ENCODE data around the gene SCN5A. TPM values are rescaled to one million over a fixed set of nuclear protein-coding genes. Genes with fewer than 3 reads are reported as not detected.

SCN5A gene
- total RNA-seq, 2 experiments from 2014 or later: 0.20 to 0.52 TPM

GRCh38 chr3:38549957-38550840, 99.3 kb downstream of the SCN5A start:
- Mint-ChIP-seq H3K27me3 (no peaks in the 10 kb centered on the region), H3K4me1 (ENCODE audit: low read depth) (no peaks in the 10 kb centered on the region), H3K27ac (no peak overlapping the region), H3K9me3 (peaks cover 1% of the 10 kb centered on the region), H3K4me3 (no peak overlapping the region), H3K36me3 (ENCODE audit: low read depth) (no peaks in the 10 kb centered on the region)
- ATAC-seq (no peak), DNase-seq (no peak)
- no peak for TF ChIP-seq CTCF (IDR thresholded peaks at IDR 0.05)
- ChIA-PET POLR2A (no interaction called here), CTCF (no interaction called here)
- intact Hi-C loops (cut with micrococcal nuclease): no loop called here

- intact Hi-C loops (cut with micrococcal nuclease): no loop called here
- POLR2A ChIA-PET: no interaction called here
- TF ChIP-seq CTCF (IDR thresholded peaks at IDR 0.05): no peak
- CTCF ChIA-PET: no interaction called here
- H3K27me3 Mint-ChIP-seq: no peaks in the 10 kb centered on the region
- peaks cover 1% of the 10 kb centered on the region for H3K9me3 Mint-ChIP-seq
- no peak overlapping the region for H3K4me3 Mint-ChIP-seq
- H3K36me3 Mint-ChIP-seq (ENCODE audit: low read depth): no peaks in the 10 kb centered on the region
- ATAC-seq (no peak), DNase-seq (no peak)
- no peak overlapping the region for H3K27ac Mint-ChIP-seq
- H3K4me1 Mint-ChIP-seq (ENCODE audit: low read depth): no peaks in the 10 kb centered on the region
These were observed 100.0 kb downstream of the SCN5A start for GRCh38 chr3:38549486-38549885.

- Mint-ChIP-seq H3K9me3 (no peaks in the 10 kb centered on the region), H3K4me1 (ENCODE audit: low read depth) (no peaks in the 10 kb centered on the region), H3K27ac (no peak overlapping the region), H3K36me3 (ENCODE audit: low read depth) (no peaks in the 10 kb centered on the region), H3K4me3 (no peak overlapping the region), H3K27me3 (no peaks in the 10 kb centered on the region)
- no peak for TF ChIP-seq CTCF (IDR thresholded peaks at IDR 0.05)
- ChIA-PET CTCF (no interaction called here), POLR2A (interaction anchor here (1.1 kb wide), 1 partner anchor 11 kb away, joined by 3 read pairs; no protein-coding TSS in a partner anchor)
- intact Hi-C loops (cut with micrococcal nuclease): no loop called here
- no peak for ATAC-seq
- no peak for DNase-seq
These were observed 100.4 kb downstream of the SCN5A start for GRCh38 chr3:38549082-38549481.

- H3K36me3 Mint-ChIP-seq (ENCODE audit: low read depth): no peaks in the 10 kb centered on the region
- H3K4me3 Mint-ChIP-seq: no peak overlapping the region
- no peak for TF ChIP-seq CTCF (IDR thresholded peaks at IDR 0.05)
- DNase-seq (no peak), ATAC-seq (no peak)
- no peaks in the 10 kb centered on the region for H3K4me1 Mint-ChIP-seq (ENCODE audit: low read depth)
- intact Hi-C loops (cut with micrococcal nuclease): no loop called here
- H3K27ac Mint-ChIP-seq: no peak overlapping the region
- CTCF ChIA-PET: no interaction called here
- H3K9me3 Mint-ChIP-seq: no peaks in the 10 kb centered on the region
- POLR2A ChIA-PET: interaction anchor here (1.1 kb wide), 1 partner anchor 12 kb away, joined by 3 read pairs; no protein-coding TSS in a partner anchor
- H3K27me3 Mint-ChIP-seq: no peaks in the 10 kb centered on the region
These were observed 101.1 kb downstream of the SCN5A start for GRCh38 chr3:38548154-38548931.

GRCh38 chr3:38545983-38546382, 103.5 kb downstream of the SCN5A start:
- intact Hi-C loops (cut with micrococcal nuclease): no loop called here
- ChIA-PET CTCF (interaction anchor here (1.7 kb wide), 1 partner anchor 25 kb away, joined by 8 read pairs; no protein-coding TSS in a partner anchor), POLR2A (no interaction called here)
- H3K4me1 Mint-ChIP-seq (ENCODE audit: low read depth): no peaks in the 10 kb centered on the region
- TF ChIP-seq CTCF (IDR thresholded peaks at IDR 0.05): no peak
- ATAC-seq (no peak), DNase-seq (no peak)
- no peaks in the 10 kb centered on the region for H3K27me3 Mint-ChIP-seq
- H3K9me3 Mint-ChIP-seq: no peaks in the 10 kb centered on the region
- H3K4me3 Mint-ChIP-seq: no peak overlapping the region
- H3K27ac Mint-ChIP-seq: no peak overlapping the region
- no peaks in the 10 kb centered on the region for H3K36me3 Mint-ChIP-seq (ENCODE audit: low read depth)
